HepG2 (cell line): ENCODE data around the gene SFTA2. TPM values are rescaled to one million over a fixed set of nuclear protein-coding genes. Genes with fewer than 3 reads are reported as not detected.

ENCODE experiments used
- ARNT ChIP-seq: fragments of 450-650 bp; IDR thresholded peaks from 2 replicates; pipeline ENCODE4 v1.6.1; 2017
- CHD2 ChIP-seq: IDR thresholded peaks from 2 replicates; pipeline ENCODE4 v1.6.1; 2011; ENCODE audit warnings: low read depth, low read length, improper control_type of control experiment
- ELF1 ChIP-seq: sonication (generic); formaldehyde crosslinking; IDR thresholded peaks from 2 replicates; pipeline ENCODE4 v1.4.0; 2020; ENCODE audit warnings: missing genetic modification reagents
- HOXA5 ChIP-seq: sonication (generic); formaldehyde crosslinking; IDR thresholded peaks from 2 replicates; pipeline ENCODE4 v1.4.0; 2020; ENCODE audit warnings: missing genetic modification reagents
- KDM4B ChIP-seq: sonication (generic); formaldehyde crosslinking; IDR thresholded peaks from 2 replicates; pipeline ENCODE4 v1.4.0; 2020; ENCODE audit warnings: missing genetic modification reagents
- KLF6 ChIP-seq: IDR thresholded peaks from 2 replicates; pipeline ENCODE4 v1.8.0; 2016; ENCODE audit warnings: missing biosample characterization, missing genetic modification reagents
- KLF9 ChIP-seq: IDR thresholded peaks from 2 replicates; pipeline ENCODE4 v1.6.1; 2016; ENCODE audit warnings: low read depth
- MEF2D ChIP-seq: sonication (generic); formaldehyde crosslinking; IDR thresholded peaks from 2 replicates; pipeline ENCODE4 v1.5.1; 2020; ENCODE audit warnings: mild to moderate bottlenecking, missing genetic modification reagents
- MLLT10 ChIP-seq: sonication (generic); formaldehyde crosslinking; IDR thresholded peaks from 2 replicates; pipeline ENCODE4 v1.4.0; 2020; ENCODE audit warnings: missing genetic modification reagents
- MXI1 ChIP-seq: IDR thresholded peaks from 3 replicates; pipeline ENCODE4 v1.6.1; 2012; ENCODE audit warnings: low read depth, low read length, inconsistent platforms, borderline replicate concordance
- PHF21A ChIP-seq: sonication (generic); formaldehyde crosslinking; IDR thresholded peaks from 2 replicates; pipeline ENCODE4 v1.5.0; 2020; ENCODE audit warnings: mild to moderate bottlenecking, missing genetic modification reagents
- SMARCC2 ChIP-seq: fragments of 450-650 bp; IDR thresholded peaks from 2 replicates; pipeline ENCODE4 v1.6.1; 2017; ENCODE audit warnings: antibody characterized with exemption, mild to moderate bottlenecking
- USF2 ChIP-seq, 2 experiments: sonication (generic) in 1 of 2; formaldehyde crosslinking in 1 of 2; IDR thresholded peaks; 2 replicates each; pipeline versions ENCODE4 v1.5.1 to v1.6.1; 2011 to 2020; ENCODE audit warnings: borderline replicate concordance in 1 of 2, low read depth in 1 of 2, low read length in 1 of 2, mild to moderate bottlenecking in 1 of 2, missing genetic modification reagents in 1 of 2, moderate library complexity in 1 of 2
- YEATS4 ChIP-seq: sonication (generic); formaldehyde crosslinking; IDR thresholded peaks from 2 replicates; pipeline ENCODE4 v1.4.0; 2020; ENCODE audit warnings: missing genetic modification reagents, borderline replicate concordance
- ZFY ChIP-seq: sonication (generic); formaldehyde crosslinking; IDR thresholded peaks from 2 replicates; pipeline ENCODE4 v1.4.0; 2020; ENCODE audit warnings: missing genetic modification reagents
- ZNF124 ChIP-seq: sonication (generic); formaldehyde crosslinking; IDR thresholded peaks from 2 replicates; pipeline ENCODE4 v1.4.0; 2020; ENCODE audit warnings: missing genetic modification reagents
- ZNF431 ChIP-seq: sonication (generic); formaldehyde crosslinking; IDR thresholded peaks from 2 replicates; pipeline ENCODE4 v1.9.0; 2022; ENCODE audit warnings: missing genetic modification reagents, low read depth, mild to moderate bottlenecking, borderline replicate concordance
- ZNF614 ChIP-seq: IDR thresholded peaks from 2 replicates; pipeline ENCODE4 v1.6.1; 2018; ENCODE audit warnings: missing biosample characterization, missing genetic modification reagents, inconsistent platforms, borderline replicate concordance
- ZNF615 ChIP-seq: sonication (generic); formaldehyde crosslinking; IDR thresholded peaks from 2 replicates; pipeline ENCODE4 v1.5.0; 2020; ENCODE audit warnings: mild to moderate bottlenecking, missing genetic modification reagents, borderline replicate concordance
- ZSCAN29 ChIP-seq: sonication (generic); formaldehyde crosslinking; conservative IDR thresholded peaks from 2 replicates; pipeline ENCODE4 v1.4.0; 2020; ENCODE audit warnings: mild to moderate bottlenecking, missing genetic modification reagents
- polyA plus RNA-seq, 8 experiments: library from polyadenylated mRNA; depleted of rRNA in 3 of 8; stranded (reverse) in 7 of 8; unstranded in 1 of 8; fragments of >200 nt; fragmentation: Illumina TruSeq in 4 of 8; extraction: Trizol in 4 of 8; gene quantifications; 2 replicates each; pipeline versions ENCODE4 v1.2.1 to v1.2.3, GENCODE V29; 2011 to 2016; ENCODE audit warnings: low read depth in 4 of 8, missing spikeins in 1 of 8, mixed read lengths in 1 of 8; ENCODE audit not compliant: insufficient read depth in 1 of 8
- total RNA-seq, 5 experiments: library from RNA; depleted of rRNA; stranded (reverse); fragments of >200 nt; fragmentation: Illumina TruSeq; extraction: Trizol; gene quantifications; 2 replicates each; pipeline ENCODE4 v1.2.3, GENCODE V29; 2016; ENCODE audit warnings: low read depth in 1 of 5
- TF ChIP-seq, protein P1 (sequence below): sonication (generic); formaldehyde crosslinking; IDR thresholded peaks from 2 replicates; pipeline ENCODE4 v1.4.0; 2020; ENCODE audit warnings: mild to moderate bottlenecking, missing genetic modification reagents

SFTA2 gene
- total and polyA plus RNA-seq, 2 of the 13 experiments (the other 11 are each of a cell fraction or from before 2014, with no cell fraction given), result not detected

DNA sequence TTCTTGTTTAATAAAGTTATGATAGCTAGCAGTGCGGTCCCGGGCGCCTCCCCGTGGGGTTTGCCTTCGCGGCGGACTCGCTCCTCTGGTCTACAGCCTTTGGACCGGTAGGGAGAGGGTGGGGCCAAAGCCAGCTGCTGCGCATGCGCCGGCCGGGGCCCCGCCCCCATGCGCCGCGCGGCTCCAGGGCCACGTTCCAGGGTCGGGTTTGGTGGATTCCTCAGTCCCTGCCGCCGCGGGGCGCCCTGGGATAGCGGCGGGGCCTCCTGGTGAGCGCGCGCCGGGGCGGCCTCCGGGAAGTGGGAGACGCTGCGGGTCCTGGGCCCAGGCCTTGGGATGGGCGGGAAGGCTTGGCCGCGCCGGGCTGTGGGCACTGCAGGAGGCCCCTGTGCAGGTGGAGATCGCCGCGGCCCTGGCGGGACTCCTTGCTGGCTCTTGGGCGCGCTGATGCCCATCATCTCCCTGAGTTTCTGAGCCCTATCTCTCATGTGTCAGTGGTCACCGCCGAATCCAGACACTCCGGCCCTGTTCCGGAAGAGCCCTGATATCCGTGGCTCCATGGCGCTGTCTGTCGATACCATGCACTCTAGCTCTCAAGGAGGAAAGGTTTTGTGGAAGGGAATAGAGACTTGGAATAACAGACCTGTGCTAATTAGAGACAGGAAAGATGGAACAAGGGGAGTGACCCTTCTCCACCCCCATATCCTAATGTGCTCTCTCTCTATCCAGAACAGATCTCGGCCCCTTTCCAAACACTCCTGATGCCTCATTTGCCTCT is 17.7 kb downstream of the SFTA2 start, which contains the start of gene VARS2 (continued):
- peak; percentile 99 for TF ChIP-seq ZFY (CRISPR knock-in tag)
- peak; percentile 89 for TF ChIP-seq ZSCAN29
- TF ChIP-seq ZNF431, result peak; percentile 67
- TF ChIP-seq CHD2, result 0 out of 2 replicates have a peak, but pooled peaks have one; percentile 3
- 0 out of 2 replicates have a peak, but pooled peaks have one; percentile 28 for TF ChIP-seq ZNF615
- peak; percentile 91; the same call in 1 of the 2 replicates for TF ChIP-seq ZNF614 (CRISPR knock-in tag)
- peak; percentile 90; the same call in 1 of the 2 replicates for TF ChIP-seq ZNF124 (CRISPR knock-in tag)
- TF ChIP-seq SMARCC2, result no peak
- TF ChIP-seq ELF1 (CRISPR knock-in tag), result peak; percentile 64; the same call in 1 of the 2 replicates
- TF ChIP-seq, protein P1, sequence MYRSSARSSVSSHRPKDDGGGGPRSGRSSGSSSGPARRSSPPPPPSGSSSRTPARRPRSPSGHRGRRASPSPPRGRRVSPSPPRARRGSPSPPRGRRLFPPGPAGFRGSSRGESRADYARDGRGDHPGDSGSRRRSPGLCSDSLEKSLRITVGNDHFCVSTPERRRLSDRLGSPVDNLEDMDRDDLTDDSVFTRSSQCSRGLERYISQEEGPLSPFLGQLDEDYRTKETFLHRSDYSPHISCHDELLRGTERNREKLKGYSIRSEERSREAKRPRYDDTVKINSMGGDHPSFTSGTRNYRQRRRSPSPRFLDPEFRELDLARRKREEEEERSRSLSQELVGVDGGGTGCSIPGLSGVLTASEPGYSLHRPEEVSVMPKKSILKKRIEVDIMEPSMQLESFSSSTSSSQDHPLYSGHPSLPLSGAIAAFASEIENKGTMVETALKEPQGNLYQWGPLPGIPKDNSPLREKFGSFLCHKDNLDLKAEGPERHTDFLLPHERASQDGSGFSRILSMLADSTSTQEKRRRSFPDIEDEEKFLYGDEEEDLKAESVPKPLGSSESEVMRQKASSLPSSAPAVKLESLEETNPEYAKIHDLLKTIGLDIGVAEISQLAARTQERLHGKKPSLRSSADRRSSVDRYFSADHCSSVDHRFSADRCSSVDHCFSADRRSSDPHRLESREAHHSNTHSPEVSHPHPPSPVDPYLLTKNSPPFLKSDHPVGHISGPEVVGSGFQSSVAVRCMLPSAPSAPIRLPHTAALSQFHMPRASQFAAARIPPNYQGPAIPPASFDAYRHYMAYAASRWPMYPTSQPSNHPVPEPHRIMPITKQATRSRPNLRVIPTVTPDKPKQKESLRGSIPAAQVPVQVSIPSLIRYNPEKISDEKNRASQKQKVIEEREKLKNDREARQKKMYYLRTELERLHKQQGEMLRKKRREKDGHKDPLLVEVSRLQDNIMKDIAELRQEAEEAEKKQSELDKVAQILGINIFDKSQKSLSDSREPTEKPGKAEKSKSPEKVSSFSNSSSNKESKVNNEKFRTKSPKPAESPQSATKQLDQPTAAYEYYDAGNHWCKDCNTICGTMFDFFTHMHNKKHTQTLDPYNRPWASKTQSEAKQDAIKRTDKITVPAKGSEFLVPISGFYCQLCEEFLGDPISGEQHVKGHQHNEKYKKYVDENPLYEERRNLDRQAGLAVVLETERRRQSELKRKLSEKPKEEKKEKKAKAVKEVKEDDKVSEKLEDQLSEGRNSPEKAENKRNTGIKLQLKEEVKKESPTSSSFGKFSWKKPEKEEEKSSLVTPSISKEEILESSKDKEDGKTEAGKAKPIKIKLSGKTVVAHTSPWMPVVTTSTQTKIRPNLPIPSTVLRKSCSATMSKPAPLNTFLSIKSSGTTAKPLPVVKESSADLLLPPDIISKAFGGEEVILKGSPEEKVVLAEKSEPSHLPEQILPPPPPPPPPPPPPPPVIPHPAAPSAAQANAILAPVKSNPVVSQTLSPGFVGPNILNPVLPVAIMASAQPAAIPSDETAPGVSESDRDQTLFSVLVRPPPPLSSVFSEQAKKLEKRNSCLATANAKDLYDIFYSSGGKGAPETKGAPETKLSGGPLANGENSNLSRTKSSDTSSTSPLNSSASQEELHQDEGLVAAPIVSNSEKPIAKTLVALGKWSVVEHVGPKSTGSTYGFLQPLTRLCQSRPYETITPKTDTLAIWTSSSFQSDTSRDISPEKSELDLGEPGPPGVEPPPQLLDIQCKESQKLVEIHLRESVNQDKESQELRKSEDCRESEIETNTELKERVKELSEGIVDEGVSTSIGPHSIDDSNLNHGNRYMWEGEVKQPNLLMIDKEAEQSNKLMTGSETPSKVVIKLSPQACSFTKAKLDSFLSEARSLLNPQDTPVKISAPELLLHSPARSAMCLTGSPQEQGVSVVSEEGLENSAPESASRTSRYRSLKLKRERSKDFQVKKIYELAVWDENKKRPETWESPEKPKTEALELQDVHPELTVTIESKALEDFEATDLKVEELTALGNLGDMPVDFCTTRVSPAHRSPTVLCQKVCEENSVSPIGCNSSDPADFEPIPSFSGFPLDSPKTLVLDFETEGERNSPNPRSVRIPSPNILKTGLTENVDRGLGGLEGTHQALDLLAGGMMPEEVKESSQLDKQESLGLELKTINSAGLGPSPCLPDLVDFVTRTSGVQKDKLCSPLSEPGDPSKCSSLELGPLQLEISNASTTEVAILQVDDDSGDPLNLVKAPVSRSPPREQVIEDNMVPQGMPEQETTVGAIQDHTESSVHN, result no peak
- peak; percentile 95 for TF ChIP-seq YEATS4 (CRISPR knock-in tag)
- peak; percentile 60; the same call in 1 of the 2 replicates for TF ChIP-seq KDM4B (CRISPR knock-in tag)
- peak; percentile 94 for TF ChIP-seq MXI1
- 0 out of 2 replicates have a peak, but pooled peaks have one; percentile 52 for TF ChIP-seq KLF9 (CRISPR knock-in tag)
- TF ChIP-seq MLLT10 (CRISPR knock-in tag), result no peak
- TF ChIP-seq USF2 (IDR thresholded peaks at IDR 0.05; ENCODE audit: low read depth, low read length), result no peak
- no peak for TF ChIP-seq USF2 (CRISPR knock-in tag; IDR thresholded peaks at IDR 0.05; ENCODE audit: borderline replicate concordance)
- TF ChIP-seq HOXA5, result peak; percentile 92
- peak; percentile 76; the same call in 1 of the 2 replicates for TF ChIP-seq MEF2D (CRISPR knock-in tag)
- TF ChIP-seq ARNT, result no peak
- TF ChIP-seq PHF21A (CRISPR knock-in tag), result peak; percentile 87
- TF ChIP-seq KLF6 (CRISPR knock-in tag), result peak; percentile 96
